Endothelial cell of umbilical vein (primary cell): ENCODE data around the gene CBL.
A peak's percentile ranks its signal among the peaks of the same experiment; 100 is the strongest.

Experiments used
- EZH2 ChIP-seq: IDR thresholded peaks from 2 replicates; pipeline ENCODE4 v1.6.1; 2012; ENCODE audit warnings: borderline replicate concordance, low read depth, mild to moderate bottlenecking, moderate library complexity, low read length, inconsistent platforms; ENCODE audit not compliant: severe bottlenecking
- POLR2A ChIP-seq: IDR thresholded peaks from 2 replicates; pipeline ENCODE4 v1.6.1; 2012; ENCODE audit warnings: low read depth, mild to moderate bottlenecking, control low read depth, low read length
- POLR2AphosphoS5 ChIP-seq: IDR thresholded peaks from 2 replicates; pipeline ENCODE4 v1.6.1; 2012; ENCODE audit warnings: low read depth, mild to moderate bottlenecking, control low read depth, low read length, moderate library complexity; ENCODE audit not compliant: insufficient read depth
- TF ChIP-seq, protein P1 (sequence below), 2 donors: IDR thresholded peaks; 1 replicate in 1 of 2; 2 replicates in 1 of 2; pipeline ENCODE4 v1.5.1; 2011; ENCODE audit warnings: low read length in 2 of 2, mild to moderate bottlenecking in 2 of 2, moderate library complexity in 2 of 2, control low read depth in 1 of 2, inconsistent platforms in 1 of 2, low read depth in 1 of 2; ENCODE audit not compliant: insufficient read depth in 1 of 2; ENCODE audit errors: extremely low read depth in 1 of 2

DNA sequence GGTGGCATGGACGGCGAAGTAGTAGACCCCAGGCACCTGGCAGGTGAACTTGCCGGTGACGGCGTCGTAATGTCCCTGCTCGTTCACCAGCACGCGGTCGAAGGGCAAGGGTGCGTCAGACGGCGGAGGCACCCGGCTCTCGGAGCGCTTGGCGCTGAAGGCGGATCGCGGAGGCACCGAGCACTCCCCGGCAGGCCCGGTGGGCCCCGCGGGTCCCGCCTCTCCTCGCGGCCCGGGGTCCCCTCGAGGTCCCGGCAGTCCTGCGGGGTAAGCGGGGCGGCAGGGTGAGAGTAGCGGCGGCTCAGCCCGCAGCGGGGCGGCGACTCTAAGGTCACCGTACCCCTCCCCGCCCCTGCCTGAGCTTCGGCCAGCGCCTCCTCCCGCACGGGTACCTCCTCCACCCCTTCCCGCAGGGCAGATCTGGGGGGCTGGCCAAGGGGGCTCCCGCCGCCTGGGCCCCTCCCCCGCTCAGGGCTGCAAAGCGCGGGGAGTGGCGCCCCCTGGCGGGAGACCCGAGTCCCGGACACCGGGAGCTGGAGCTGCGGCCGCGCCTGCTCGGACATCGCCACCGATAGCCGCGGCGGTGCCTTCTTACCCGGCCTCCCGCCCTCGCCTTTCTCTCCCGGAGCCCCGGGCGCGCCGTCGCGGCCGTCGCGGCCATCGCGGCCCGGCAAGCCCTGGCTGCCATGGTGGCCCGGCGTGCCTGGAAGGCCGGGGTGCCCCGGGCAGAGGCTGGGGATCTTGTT, 133.6 kb downstream of the CBL start:
- TF ChIP-seq, protein P1, sequence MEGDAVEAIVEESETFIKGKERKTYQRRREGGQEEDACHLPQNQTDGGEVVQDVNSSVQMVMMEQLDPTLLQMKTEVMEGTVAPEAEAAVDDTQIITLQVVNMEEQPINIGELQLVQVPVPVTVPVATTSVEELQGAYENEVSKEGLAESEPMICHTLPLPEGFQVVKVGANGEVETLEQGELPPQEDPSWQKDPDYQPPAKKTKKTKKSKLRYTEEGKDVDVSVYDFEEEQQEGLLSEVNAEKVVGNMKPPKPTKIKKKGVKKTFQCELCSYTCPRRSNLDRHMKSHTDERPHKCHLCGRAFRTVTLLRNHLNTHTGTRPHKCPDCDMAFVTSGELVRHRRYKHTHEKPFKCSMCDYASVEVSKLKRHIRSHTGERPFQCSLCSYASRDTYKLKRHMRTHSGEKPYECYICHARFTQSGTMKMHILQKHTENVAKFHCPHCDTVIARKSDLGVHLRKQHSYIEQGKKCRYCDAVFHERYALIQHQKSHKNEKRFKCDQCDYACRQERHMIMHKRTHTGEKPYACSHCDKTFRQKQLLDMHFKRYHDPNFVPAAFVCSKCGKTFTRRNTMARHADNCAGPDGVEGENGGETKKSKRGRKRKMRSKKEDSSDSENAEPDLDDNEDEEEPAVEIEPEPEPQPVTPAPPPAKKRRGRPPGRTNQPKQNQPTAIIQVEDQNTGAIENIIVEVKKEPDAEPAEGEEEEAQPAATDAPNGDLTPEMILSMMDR (IDR thresholded peaks at IDR 0.05; ENCODE audit: extremely low read depth in 1 of 2, insufficient read depth in 1 of 2, low read depth in 1 of 2, low read length in 2 of 2): peak; percentile 90 to 94
- TF ChIP-seq EZH2 (no peak), POLR2A (no peak), POLR2AphosphoS5 (peak; percentile 60)
